GM18861 (cell line): ENCODE data around the gene TRIM41.
"Not testable (repeated sequence)": the region's sequence is repeated elsewhere in the genome, so short reads cannot be mapped to it uniquely, and the experiment has no call there.

Experiments
- ATAC-seq: cut with Tn5 transposase; IDR thresholded peaks from one replicate; pipeline ENCODE4 v1.9.1; 2021; ENCODE audit not compliant: unreplicated experiment

The TRIM41 gene

DNA sequence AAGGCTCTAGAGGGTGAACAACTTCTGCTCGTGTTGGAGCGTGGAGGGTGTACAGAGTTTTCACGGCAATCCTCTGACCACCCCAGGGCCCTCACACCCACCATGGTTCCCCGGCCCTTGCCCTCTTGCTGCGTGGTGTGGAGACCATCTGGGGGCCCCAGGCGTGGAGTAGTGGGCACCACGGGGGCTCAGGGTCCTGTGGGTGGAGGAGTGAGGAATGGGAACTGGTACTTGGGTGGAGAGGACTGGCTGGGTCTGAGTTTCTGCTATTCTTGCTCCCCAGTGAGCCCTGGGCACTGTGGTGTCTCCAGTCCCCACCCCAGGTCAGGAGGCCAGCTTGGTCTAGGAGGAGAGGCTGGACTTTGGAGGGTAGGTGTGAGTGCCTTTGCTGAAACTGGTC is 59.8 kb downstream of the TRIM41 start:
- ATAC-seq, result no peak

DNA sequence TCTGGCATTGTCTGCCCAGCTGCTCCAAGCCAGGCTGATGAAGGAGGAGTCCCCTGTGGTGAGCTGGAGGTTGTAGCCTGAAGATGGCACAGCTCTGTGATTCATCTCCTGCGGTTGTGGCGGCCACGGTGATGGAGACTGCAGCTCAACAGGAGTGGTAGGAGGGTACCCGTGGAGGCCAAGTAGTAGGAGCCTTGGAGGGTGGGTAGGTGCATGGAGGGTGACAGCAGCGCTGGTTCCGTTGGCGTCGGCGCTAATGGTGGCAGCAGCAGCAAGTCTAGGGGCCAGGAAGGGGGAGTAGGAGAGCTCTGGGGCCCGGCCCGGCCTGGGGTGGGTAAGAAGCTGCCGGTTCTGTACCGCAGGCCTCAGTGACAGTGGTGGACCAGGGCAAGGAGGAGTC is 60.3 kb downstream of the TRIM41 start:
- no peak for ATAC-seq

DNA sequence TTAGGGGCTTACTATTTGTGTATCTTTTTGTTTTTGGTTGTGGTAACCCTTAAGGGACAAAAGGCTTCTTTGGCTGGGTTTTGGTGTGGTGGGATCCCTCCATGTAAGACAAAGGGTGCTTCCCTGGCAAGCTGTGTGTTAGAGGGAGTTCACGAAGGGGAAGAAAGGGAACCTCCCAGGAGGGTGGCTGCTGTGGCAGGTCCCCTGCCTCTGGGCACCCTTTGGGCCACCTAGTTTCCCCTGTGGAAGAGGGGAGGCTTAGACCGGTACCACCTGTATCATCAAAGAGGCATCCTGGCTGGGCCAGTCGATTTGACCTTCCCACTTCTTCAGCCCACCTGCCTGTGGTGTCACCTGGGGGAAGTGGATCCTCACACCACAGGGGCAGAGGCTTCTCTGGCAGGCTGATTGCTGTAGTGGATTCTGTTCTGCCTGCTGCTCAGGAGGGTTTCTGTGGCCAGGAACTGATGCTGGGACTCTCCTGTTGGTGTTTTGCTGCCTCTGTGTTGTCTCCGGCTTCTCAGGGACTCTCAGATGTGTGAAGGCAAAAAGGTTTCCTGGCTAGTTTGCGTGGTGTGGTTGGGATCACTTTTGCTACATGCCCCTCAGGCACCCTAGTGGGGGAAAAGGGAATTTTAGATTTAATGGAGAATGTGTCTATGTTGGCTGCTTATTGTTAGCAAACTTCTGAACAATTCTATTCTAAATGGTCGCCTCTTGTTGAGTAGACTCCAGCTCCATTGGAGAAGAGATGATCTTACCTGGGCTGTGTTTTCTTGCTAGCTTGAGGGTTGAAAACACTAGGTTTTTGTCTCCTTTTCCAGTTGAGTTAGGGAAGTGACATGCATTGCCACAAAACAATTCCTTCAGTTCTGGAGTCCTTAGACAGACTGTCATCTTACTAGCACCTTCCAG is 61.0 kb downstream of the TRIM41 start:
- not testable (repeated sequence) for ATAC-seq
